Ovary (tissue), 9 donors: ENCODE data around the gene LRP10. TPM values are rescaled to one million over a fixed set of nuclear protein-coding genes. Genes with fewer than 3 reads are reported as not detected.
"Not testable (repeated sequence)": the region's sequence is repeated elsewhere in the genome, so short reads cannot be mapped to it uniquely, and the experiment has no call there.

Experiments used
- DNase-seq, 5 donors: peaks; one replicate each; pipeline ENCODE4 v3.0.0-alpha.2; 2019 to 2020
- H3K27ac ChIP-seq, 2 donors: fragments of 200-600 bp; one replicate each; pipeline versions ENCODE4 v1.5.1 to v1.8.0; 2019 to 2022
- H3K27me3 ChIP-seq: fragments of 200-600 bp; one replicate; pipeline ENCODE4 v1.8.0; 2022
- H3K36me3 ChIP-seq: fragments of 200-600 bp; sonication (generic); one replicate; pipeline ENCODE4 v1.5.1; 2019
- H3K4me1 ChIP-seq: one replicate; pipeline ENCODE4 v1.8.1; 2013; ENCODE audit warnings: mild to moderate bottlenecking, moderate library complexity; ENCODE audit not compliant: insufficient read depth
- H3K4me3 ChIP-seq: fragments of 200-600 bp; sonication (generic); one replicate; pipeline ENCODE4 v1.5.1; 2017
- H3K9me3 ChIP-seq, 2 donors: fragments of 200-600 bp in 1 of 2; sonication (generic) in 1 of 2; one replicate each; pipeline versions ENCODE4 v1.5.1 to v1.8.1; 2013 to 2019; ENCODE audit warnings: mild to moderate bottlenecking in 1 of 2, moderate library complexity in 1 of 2
- CTCF ChIP-seq, 3 donors: fragments of 450-650 bp in 2 of 3; fragments of 200-600 bp in 1 of 3; IDR thresholded peaks; one replicate each; pipeline versions ENCODE4 v1.5.1 to v1.8.0; 2016 to 2022; ENCODE audit warnings: antibody characterized with exemption in 3 of 3, mild to moderate bottlenecking in 1 of 3
- EP300 ChIP-seq: sonication (generic); formaldehyde crosslinking; IDR thresholded peaks from one replicate; pipeline ENCODE4 v1.6.1; 2017; ENCODE audit warnings: antibody characterized with exemption
- POLR2A ChIP-seq: fragments of 450-650 bp; IDR thresholded peaks from one replicate; pipeline ENCODE4 v1.6.1; 2017; ENCODE audit warnings: antibody characterized with exemption, mild to moderate bottlenecking, moderate library complexity
- WGBS, 3 donors: extraction: QIAGEN DNeasy Blood & Tissue Kit in 1 of 3; methylation state at CpG; one replicate each; pipeline versions ENCODE4 v1.1.5 to v1.1.7; 2013 to 2017; 5-methylcytosine and 5-hydroxymethylcytosine counted together
- intact Hi-C, 4 donors: fragments of 100-400 bp; cut with DNase I; formaldehyde crosslinking; loops; one replicate each; pipeline versions ENCODE4 v1.11.0 to v1.15.1; 2022 to 2023
- polyA plus RNA-seq, 2 donors: library from polyadenylated mRNA; stranded (reverse); fragments of 200-250 nt in 1 of 2; fragments of 350-450 nt in 1 of 2; fragmentation: Illumina TruSeq in 1 of 2; extraction: RNeasy Lipid Tissue Mini Kit (QIAGEN cat#74804) in 1 of 2; gene quantifications; one replicate each; pipeline ENCODE4 v1.2.3, GENCODE V29; 2013 to 2014
- total RNA-seq, 7 donors: library from RNA; depleted of rRNA in 2 of 7; stranded (reverse); fragments of >200 nt in 2 of 7; fragmentation: NEBNext Ultra II Directional in 3 of 7; extraction: Animal tissue kit (Norgen Biotek cat#: 25700) in 3 of 7; gene quantifications; one replicate each; pipeline versions ENCODE4 v1.1.0 to v1.2.4, GENCODE V29; 2016 to 2023
- donor health status: DM: no; HTN: no; CAD: no; lungs with moderate emphysema.
- donor health status: DM: no; HTN: no; CAD: no.
- donor health status: Bipolar disorder and iron deficiency.
- donor health status: DM: yes; HTN: yes; CAD: no.
- donor health status: DM: no; HTN: no; CAD: no.
- donor health status: DM: yes; HTN: yes; CAD: no.

LRP10 gene
- total and polyA plus RNA-seq, 9 donors = 32.4 to 122 (median 94.0) TPM

- Histone ChIP-seq H3K4me3 (no peak overlapping the region), H3K27me3 (no peaks in the 10 kb centered on the region), H3K36me3 (no peaks in the 10 kb centered on the region), H3K9me3 (no peaks in the 10 kb centered on the region), H3K4me1 (peaks cover 26% of the 10 kb centered on the region), H3K27ac (peak overlapping the region in 1 of 2 donors; percentile 20)
- 73 to 81% (median 78%) methylated on average over 2 of the region's 2 CpGs for WGBS, 3 donors
- DNase-seq = no peak
- intact Hi-C loops = loop anchor here in 3 of 4 donors (2.0 to 10.0 kb wide), 3 partner anchors 16 to 288 kb away; partner anchors contain the start of gene MMP14 (in 2 of the 3)
- TF ChIP-seq POLR2A (no peak), CTCF (IDR thresholded peaks at IDR 0.05) (no peak), EP300 (no peak)
Observed at GRCh38 chr14:22852599-22852939, 19.0 kb upstream of the LRP10 start.

- H3K4me1 ChIP-seq = peaks cover 23% of the 10 kb centered on the region
- H3K9me3 ChIP-seq = no peaks in the 10 kb centered on the region
- intact Hi-C loops = loop anchor here in 3 of 4 donors (2.0 to 10.0 kb wide), 3 partner anchors 16 to 288 kb away; partner anchors contain the start of gene MMP14 (in 2 of the 3)
- H3K36me3 ChIP-seq = no peaks in the 10 kb centered on the region
- TF ChIP-seq CTCF (IDR thresholded peaks at IDR 0.05) = peak; percentile 80 to 98 (median 97)
- no peak for TF ChIP-seq EP300
- peak; percentile 24 for TF ChIP-seq POLR2A
- H3K4me3 ChIP-seq = peak overlapping the region; percentile 31
- 1 to 2% (median 1%) methylated on average over 19 to 20 of the region's 20 CpGs for WGBS, 3 donors
- peak; percentile 86 to 97 (median 94) for DNase-seq
- no peaks in the 10 kb centered on the region for H3K27me3 ChIP-seq
- peak overlapping the region in 1 of 2 donors; percentile 20 for H3K27ac ChIP-seq
Observed at GRCh38 chr14:22852940-22853767, 18.4 kb upstream of the LRP10 start.

- intact Hi-C loops = loop anchor here in 1 of 4 donors (10.0 kb wide), 1 partner anchor 289 kb away; no protein-coding TSS in a partner anchor
- H3K27ac ChIP-seq, H3K4me3 ChIP-seq, DNase-seq, H3K9me3 ChIP-seq, H3K36me3 ChIP-seq, H3K27me3 ChIP-seq: not testable (repeated sequence)
- H3K4me1 ChIP-seq = peaks cover 19% of the 10 kb centered on the region
- 96 to 97% (median 97%) methylated on average over 11 of the region's 11 CpGs for WGBS, 3 donors
Observed at GRCh38 chr14:22854296-22854695, 17.2 kb upstream of the LRP10 start.

GRCh38 chr14:22854963-22855724 lies 16.4 kb upstream of the LRP10 start:
- no peaks in the 10 kb centered on the region for H3K36me3 ChIP-seq
- no peak for DNase-seq

More at GRCh38 chr14:22854963-22855724, 16.4 kb upstream of the LRP10 start:
- intact Hi-C loops = loop anchor here in 1 of 4 donors (5.0 to 10.0 kb wide), 2 partner anchors 33 to 290 kb away; no protein-coding TSS in a partner anchor
- H3K4me1 ChIP-seq = peaks cover 13% of the 10 kb centered on the region
- no peaks in the 10 kb centered on the region for H3K27me3 ChIP-seq
- WGBS, 3 donors = 94 to 96% (median 95%) methylated on average over 8 of the region's 8 CpGs
- no peaks in the 10 kb centered on the region for H3K9me3 ChIP-seq
- no peak for TF ChIP-seq CTCF (IDR thresholded peaks at IDR 0.05)
- no peak for TF ChIP-seq EP300
- no peak for TF ChIP-seq POLR2A
- no peak overlapping the region for H3K4me3 ChIP-seq
- H3K27ac ChIP-seq = no peak overlapping the region
